ENCODE data around the gene LNP1. TPM values are rescaled to one million over a fixed set of nuclear protein-coding genes. Genes with fewer than 3 reads are reported as not detected.
"Not testable (repeated sequence)": the region's sequence is repeated elsewhere in the genome, so short reads cannot be mapped to it uniquely, and the experiment has no call there.

Gene LNP1
- total RNA-seq (2014; rRNA removed; shearing (Covaris generic); ENCODE audit: low replicate concordance) = 10.8 TPM in 2 replicates

GRCh38 chr3:100400780-100401673 is at the start of gene LNP1, which contains the start of gene TOMM70:
TSS of gene LNP1 (plus strand) at chr3:100401539. CDS start at chr3:100429730, 28,191 bp downstream.
TSS of gene TOMM70 (minus strand) at chr3:100401089. CDS start at chr3:100400949, 140 bp downstream.
- DNase-seq (ENCODE audit: low read depth) = peak; percentile 96
- in situ Hi-C loops (cut with HindIII; ENCODE audit: low pct_unique_long_range_greater_than_20kb, low sequenced_read_pairs) = no loop called here

GRCh38 chr3:100351770-100352169 is 49.6 kb upstream of the LNP1 start:
- in situ Hi-C loops (cut with HindIII; ENCODE audit: low pct_unique_long_range_greater_than_20kb, low sequenced_read_pairs); DNase-seq (ENCODE audit: low read depth): not testable (repeated sequence)

- DNase-seq (ENCODE audit: low read depth) = no peak
- in situ Hi-C loops (cut with HindIII; ENCODE audit: low pct_unique_long_range_greater_than_20kb, low sequenced_read_pairs) = no loop called here
Measured at GRCh38 chr3:100352296-100353231, 48.8 kb upstream of the LNP1 start.

GRCh38 chr3:100354850-100355249 is 46.5 kb upstream of the LNP1 start:
- in situ Hi-C loops (cut with HindIII; ENCODE audit: low pct_unique_long_range_greater_than_20kb, low sequenced_read_pairs) = no loop called here
- DNase-seq (ENCODE audit: low read depth) = no peak

- no peak for DNase-seq (ENCODE audit: low read depth)
- in situ Hi-C loops (cut with HindIII; ENCODE audit: low pct_unique_long_range_greater_than_20kb, low sequenced_read_pairs) = no loop called here
Measured at GRCh38 chr3:100358413-100358812, 42.9 kb upstream of the LNP1 start.

- no peak for DNase-seq (ENCODE audit: low read depth)
- in situ Hi-C loops (cut with HindIII; ENCODE audit: low pct_unique_long_range_greater_than_20kb, low sequenced_read_pairs) = no loop called here
Measured at GRCh38 chr3:100359035-100359434, 42.3 kb upstream of the LNP1 start.

GRCh38 chr3:100360757-100361496 is 40.4 kb upstream of the LNP1 start:
- in situ Hi-C loops (cut with HindIII; ENCODE audit: low pct_unique_long_range_greater_than_20kb, low sequenced_read_pairs) = no loop called here
- DNase-seq (ENCODE audit: low read depth) = no peak

GRCh38 chr3:100361897-100362296 is 39.4 kb upstream of the LNP1 start:
- in situ Hi-C loops (cut with HindIII; ENCODE audit: low pct_unique_long_range_greater_than_20kb, low sequenced_read_pairs) = no loop called here
- DNase-seq (ENCODE audit: low read depth) = no peak

- in situ Hi-C loops (cut with HindIII; ENCODE audit: low pct_unique_long_range_greater_than_20kb, low sequenced_read_pairs) = no loop called here
- DNase-seq (ENCODE audit: low read depth) = no peak
Measured at GRCh38 chr3:100364421-100364820, 36.9 kb upstream of the LNP1 start.

- in situ Hi-C loops (cut with HindIII; ENCODE audit: low pct_unique_long_range_greater_than_20kb, low sequenced_read_pairs) = no loop called here
- no peak for DNase-seq (ENCODE audit: low read depth)
Measured at GRCh38 chr3:100366424-100366823, 34.9 kb upstream of the LNP1 start.

- in situ Hi-C loops (cut with HindIII; ENCODE audit: low pct_unique_long_range_greater_than_20kb, low sequenced_read_pairs) = no loop called here
- no peak for DNase-seq (ENCODE audit: low read depth)
Measured at GRCh38 chr3:100368441-100368840, 32.9 kb upstream of the LNP1 start.

GRCh38 chr3:100370756-100371155 is 30.6 kb upstream of the LNP1 start:
- in situ Hi-C loops (cut with HindIII; ENCODE audit: low pct_unique_long_range_greater_than_20kb, low sequenced_read_pairs) = no loop called here
- DNase-seq (ENCODE audit: low read depth) = no peak

GRCh38 chr3:100374521-100374920 is 26.8 kb upstream of the LNP1 start:
- no peak for DNase-seq (ENCODE audit: low read depth)

GRCh38 chr3:100376301-100376700 is 25.0 kb upstream of the LNP1 start:
- in situ Hi-C loops (cut with HindIII; ENCODE audit: low pct_unique_long_range_greater_than_20kb, low sequenced_read_pairs) = no loop called here
- no peak for DNase-seq (ENCODE audit: low read depth)

More at GRCh38 chr3:100374521-100374920, 26.8 kb upstream of the LNP1 start:
- in situ Hi-C loops (cut with HindIII; ENCODE audit: low pct_unique_long_range_greater_than_20kb, low sequenced_read_pairs) = no loop called here

- in situ Hi-C loops (cut with HindIII; ENCODE audit: low pct_unique_long_range_greater_than_20kb, low sequenced_read_pairs) = no loop called here
Measured at GRCh38 chr3:100384733-100385525, 16.4 kb upstream of the LNP1 start.

GRCh38 chr3:100386437-100387074 is 14.8 kb upstream of the LNP1 start:
- in situ Hi-C loops (cut with HindIII; ENCODE audit: low pct_unique_long_range_greater_than_20kb, low sequenced_read_pairs) = no loop called here

More at GRCh38 chr3:100384733-100385525, 16.4 kb upstream of the LNP1 start:
- no peak for DNase-seq (ENCODE audit: low read depth)

GRCh38 chr3:100389025-100389424 is 12.3 kb upstream of the LNP1 start:
- DNase-seq (ENCODE audit: low read depth) = no peak
- in situ Hi-C loops (cut with HindIII; ENCODE audit: low pct_unique_long_range_greater_than_20kb, low sequenced_read_pairs) = no loop called here

More at GRCh38 chr3:100386437-100387074, 14.8 kb upstream of the LNP1 start:
- no peak for DNase-seq (ENCODE audit: low read depth)
